Activated CD8-positive, alpha-beta memory T cell treated with anti-CD3 and anti-CD28 coated beads, Interleukin-2, amount 50 U/mL, for 24 hours (primary cell): ENCODE data around the gene UCKL1.

Experiments used
- DNase-seq: peaks from one replicate; pipeline ENCODE4 v3.0.0-alpha.2; 2020; ENCODE audit errors: extremely low read depth

The UCKL1 gene

DNA sequence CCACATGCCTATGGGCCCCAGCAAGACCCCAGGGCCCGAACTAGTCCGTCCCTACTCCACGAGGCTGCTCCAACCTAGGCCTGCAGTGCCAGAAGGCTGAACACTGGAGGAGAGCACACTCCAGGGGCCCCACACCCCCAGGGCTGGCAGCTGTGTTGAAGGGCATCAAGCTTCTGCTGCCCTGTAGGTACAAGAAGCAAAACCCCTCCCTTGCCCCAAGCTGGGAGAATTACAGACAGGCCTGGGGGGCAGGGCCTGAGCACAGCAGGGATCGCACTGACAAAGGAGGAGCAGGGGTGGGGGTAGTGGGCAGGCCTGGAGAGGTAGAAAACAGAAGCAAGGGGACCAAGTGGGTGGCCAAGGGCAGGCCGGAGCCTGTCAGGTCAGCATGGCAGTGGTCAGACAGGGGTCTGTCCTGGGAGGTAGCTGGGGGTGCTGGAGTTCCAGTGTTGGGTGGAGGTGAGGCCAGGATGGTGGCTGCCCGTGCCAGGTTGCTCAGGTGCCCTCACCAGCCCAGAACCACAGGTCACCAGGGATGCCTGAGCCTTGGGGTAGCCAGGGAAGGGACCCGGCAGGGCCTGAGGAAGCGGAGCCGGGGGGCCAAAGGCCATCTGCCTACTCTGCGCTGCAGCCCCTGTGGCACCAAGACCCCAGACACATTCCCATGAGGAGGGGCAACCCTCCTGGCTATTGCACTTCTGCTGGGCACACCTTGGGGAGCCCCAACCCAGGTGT lies 2.9 kb upstream of the UCKL1 start:
- no peak for DNase-seq

DNA sequence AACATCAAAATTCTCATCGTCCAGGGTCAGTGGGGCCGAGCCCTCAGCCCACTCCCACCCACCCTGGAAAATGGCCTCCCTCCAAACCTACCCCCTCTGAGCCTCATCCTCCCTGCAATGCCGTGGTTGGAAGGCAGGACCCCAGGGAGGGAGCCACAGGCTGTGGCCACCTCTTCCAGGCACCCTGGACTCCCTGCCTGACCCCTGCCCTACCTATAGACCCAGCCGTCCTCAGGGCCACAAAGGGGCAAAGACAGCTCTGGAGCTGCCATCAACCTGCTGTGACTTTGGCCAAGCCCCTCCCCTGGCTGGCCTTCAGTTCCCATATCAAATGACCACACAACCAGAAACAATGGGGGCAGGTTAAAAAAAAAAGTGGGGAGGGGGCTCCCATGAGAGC lies 2.3 kb upstream of the UCKL1 start:
- DNase-seq, result no peak

- DNase-seq, result no peak
These were observed 1.6 kb upstream of the UCKL1 start for GRCh38 chr20:63957690-63958441.

DNA sequence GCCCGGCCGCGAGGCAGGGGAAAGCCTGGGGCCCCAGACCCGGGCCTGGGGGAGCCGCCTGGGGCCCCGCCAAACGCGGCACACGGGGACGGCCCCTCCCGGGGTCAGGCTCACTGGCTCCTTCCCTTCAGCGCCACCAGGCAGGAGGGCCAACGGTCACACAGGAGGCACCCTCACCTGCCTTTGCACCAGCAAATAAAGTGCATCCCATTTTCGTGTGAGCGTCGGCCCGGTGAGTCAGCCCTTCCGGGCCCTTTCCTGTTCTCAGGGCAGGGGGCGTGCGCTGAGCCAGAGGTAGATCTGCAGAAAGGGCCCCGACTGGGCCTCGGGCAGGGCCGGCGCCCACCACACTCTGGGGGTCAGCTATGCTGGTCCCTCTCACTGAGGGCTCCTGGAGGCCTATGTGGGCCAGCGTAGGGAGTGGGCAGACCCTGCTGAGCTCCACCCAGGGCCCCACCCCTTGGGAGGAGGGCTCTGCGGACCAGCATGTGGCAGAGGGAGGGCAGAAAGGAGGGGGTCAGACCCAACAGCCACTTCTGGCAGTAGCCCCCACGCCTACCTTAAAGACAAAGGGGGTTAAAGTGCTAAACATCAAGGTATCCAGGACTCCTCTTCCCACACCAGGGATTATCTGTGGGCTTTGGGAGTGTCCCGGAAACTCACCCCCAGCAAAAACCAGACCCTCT lies 931 bp upstream of the UCKL1 start:
- no peak for DNase-seq

DNA sequence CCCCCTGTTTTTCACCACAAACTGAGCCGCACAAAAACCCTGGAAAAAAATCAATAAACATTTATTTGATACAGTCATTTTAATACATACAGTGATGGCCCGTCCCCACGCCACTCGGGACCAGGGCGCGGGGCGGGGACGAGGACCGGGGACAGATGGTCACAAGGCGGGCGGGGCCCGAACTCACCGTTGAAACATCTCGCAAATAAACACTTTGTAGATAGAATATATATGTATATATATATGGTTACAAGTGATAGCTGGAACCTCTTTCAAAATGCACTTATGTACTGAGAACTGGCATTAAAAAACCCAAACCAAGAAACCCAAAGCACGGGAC lies 418 bp upstream of the UCKL1 start:
- no peak for DNase-seq

GRCh38 chr20:63955281-63955826 lies 862 bp downstream of the UCKL1 start:
- DNase-seq, result no peak

GRCh38 chr20:63953764-63954429 lies 2.3 kb downstream of the UCKL1 start:
- DNase-seq, result no peak

DNA sequence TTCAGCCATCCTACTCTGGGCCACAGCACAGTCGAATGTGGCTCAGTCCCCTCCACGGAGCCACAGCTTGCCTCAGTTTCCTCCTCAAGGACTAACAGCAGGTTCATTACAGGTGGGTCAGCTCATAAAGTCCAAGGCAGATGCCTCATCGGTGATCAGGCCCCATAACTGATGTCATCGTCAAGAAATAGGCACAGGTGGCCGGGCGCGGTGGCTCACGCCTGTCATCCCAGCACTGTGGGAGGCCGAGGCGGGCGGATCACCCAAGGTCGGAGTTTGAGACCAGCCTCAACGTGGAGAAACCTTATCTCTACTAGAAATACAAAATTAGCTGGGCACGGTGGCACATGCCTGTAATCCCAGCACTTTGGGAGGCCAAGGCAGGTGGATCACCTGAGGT lies 3.4 kb downstream of the UCKL1 start:
- DNase-seq, result no peak

GRCh38 chr20:63952210-63952535 lies 4.0 kb downstream of the UCKL1 start:
- DNase-seq, result no peak

- no peak for DNase-seq
These were observed 4.6 kb downstream of the UCKL1 start for GRCh38 chr20:63951398-63952209.

- no peak for DNase-seq
These were observed 5.4 kb downstream of the UCKL1 start for GRCh38 chr20:63950701-63951397.

- DNase-seq, result no peak
These were observed 8.4 kb downstream of the UCKL1 start for GRCh38 chr20:63947638-63948456.

- no peak for DNase-seq
These were observed 9.1 kb downstream of the UCKL1 start for GRCh38 chr20:63946986-63947637.

GRCh38 chr20:63945921-63946920 lies 10.0 kb downstream of the UCKL1 start:
- no peak for DNase-seq

DNA sequence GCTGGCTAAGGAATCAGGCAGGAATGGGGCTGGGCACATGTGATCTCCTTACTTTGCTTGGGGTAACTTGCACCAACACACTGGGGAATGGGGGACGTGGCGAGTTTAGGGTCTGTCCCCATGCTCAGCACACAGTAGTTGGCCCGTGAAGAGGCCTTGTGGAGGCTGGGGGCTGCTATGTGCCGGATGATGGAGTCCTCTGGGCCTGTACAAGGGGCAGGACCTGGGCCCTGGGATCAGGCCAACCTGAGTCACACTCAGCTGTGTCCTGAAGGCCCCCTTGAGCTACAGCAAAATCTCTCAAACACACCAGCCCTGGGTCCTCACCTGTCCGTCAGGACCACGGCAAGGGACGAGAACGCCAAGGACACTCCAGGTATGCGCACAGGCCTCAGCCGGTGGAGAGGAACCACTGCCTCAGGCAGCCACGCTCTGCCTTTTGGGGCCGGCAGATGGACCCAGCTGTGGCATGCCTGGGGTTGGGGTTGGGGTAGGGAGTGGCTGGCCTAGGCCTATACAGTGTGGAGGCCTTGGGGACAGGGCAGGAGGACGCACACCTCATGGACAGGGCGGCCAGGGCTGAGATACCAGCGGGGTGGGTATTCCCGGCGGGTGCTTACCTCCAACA lies 11.1 kb downstream of the UCKL1 start:
- DNase-seq, result no peak

- DNase-seq, result no peak
These were observed 11.9 kb downstream of the UCKL1 start for GRCh38 chr20:63944078-63944941.

GRCh38 chr20:63943808-63944077 lies 12.5 kb downstream of the UCKL1 start:
- DNase-seq, result no peak
